B cell (primary cell): Measurements from ENCODE around the gene SMAD7. TPM values are rescaled to one million over a fixed set of nuclear protein-coding genes. Genes with fewer than 3 reads are reported as not detected.

Source experiments
- ATAC-seq: fragments of 200-7000 bp; cut with Tn5 transposase; one replicate; pipeline ENCODE4 v1.10.0; 2021; ENCODE audit warnings: low read depth, mild to moderate bottlenecking, moderate number of reproducible peaks, moderate library complexity
- CTCF ChIA-PET: fragments of 350-600 bp; sonication (Branson Sonifier 250); formaldehyde crosslinking; loops from one replicate; lab custom pipeline; 2021; ENCODE audit warnings: antibody characterized with exemption, inconsistent platforms; lab: Charles Lee
- POLR2A ChIA-PET: fragments of 350-600 bp; sonication (Branson Sonifier 250); formaldehyde crosslinking; loops from one replicate; lab custom pipeline; 2021; ENCODE audit warnings: antibody characterized with exemption; lab: Charles Lee
- DNase-seq: peaks from one replicate; pipeline ENCODE4 v3.0.0; 2013
- H2AFZ ChIP-seq: 2 replicates; pipeline ENCODE4 v1.6.1; 2012; ENCODE audit warnings: mild to moderate bottlenecking, low read depth, low read length; ENCODE audit not compliant: insufficient read depth, poor library complexity, severe bottlenecking
- H3K27ac ChIP-seq, 2 donors: 1 replicate in 1 of 2; 2 replicates in 1 of 2; pipeline ENCODE4 v1.5.1; 2012 to 2013; ENCODE audit warnings: low read length in 2 of 2, mild to moderate bottlenecking in 2 of 2, moderate library complexity in 1 of 2
- H3K27me3 ChIP-seq, 4 experiments: fragments of 200-600 bp in 1 of 4; sonication (generic) in 1 of 4; replicated peaks in 1 of 4; 1 replicate in 2 of 4; 2 replicates in 2 of 4; pipeline versions ENCODE4 v1.6.1 to v1.7.0; 2013 to 2016; ENCODE audit warnings: low read length in 3 of 4, mild to moderate bottlenecking in 2 of 4, mixed read lengths in 1 of 4, moderate library complexity in 1 of 4; ENCODE audit not compliant: insufficient read depth in 4 of 4, control insufficient read depth in 3 of 4; ENCODE audit errors: control extremely low read depth in 1 of 4
- H3K36me3 ChIP-seq, 2 experiments: replicated peaks in 1 of 2; 1 replicate in 1 of 2; 2 replicates in 1 of 2; pipeline versions ENCODE4 v1.6.1 to v1.7.1; 2013; ENCODE audit warnings: low read length in 1 of 2; ENCODE audit not compliant: insufficient read depth in 2 of 2, control insufficient read depth in 1 of 2; ENCODE audit errors: control extremely low read depth in 1 of 2, extremely low read depth in 1 of 2
- H3K4me1 ChIP-seq, 2 donors: fragments of 200-600 bp in 1 of 2; sonication (generic) in 1 of 2; 1 replicate in 1 of 2; 2 replicates in 1 of 2; pipeline versions ENCODE4 v1.5.1 to v1.6.1; 2013 to 2017; ENCODE audit warnings: low read length in 2 of 2; ENCODE audit not compliant: control insufficient read depth in 2 of 2, insufficient read depth in 2 of 2
- H3K4me2 ChIP-seq: replicated peaks from 2 replicates; pipeline ENCODE3; 2012; ENCODE audit warnings: mild to moderate bottlenecking, low read depth, low read length; ENCODE audit not compliant: poor library complexity, severe bottlenecking
- H3K4me3 ChIP-seq, 5 experiments: fragments of 200-600 bp in 1 of 5; sonication (generic) in 1 of 5; 1 replicate in 3 of 5; 2 replicates in 2 of 5; pipeline versions ENCODE4 v1.5.1 to v1.7.0; 2011 to 2016; ENCODE audit warnings: low read length in 4 of 5, mild to moderate bottlenecking in 4 of 5, low read depth in 2 of 5, control low read depth in 1 of 5, moderate library complexity in 1 of 5; ENCODE audit not compliant: insufficient read depth in 1 of 5; ENCODE audit errors: control extremely low read depth in 1 of 5, extremely low read depth in 1 of 5
- H3K79me2 ChIP-seq: fragments of 200-600 bp; sonication (generic); one replicate; pipeline ENCODE4 v1.6.0; 2016; ENCODE audit warnings: low read length; ENCODE audit not compliant: control insufficient read depth, insufficient read depth
- H3K9ac ChIP-seq: fragments of 200-600 bp; sonication (generic); 2 replicates; pipeline ENCODE4 v1.6.1; 2017; ENCODE audit warnings: mild to moderate bottlenecking, low read length, moderate library complexity
- H3K9me3 ChIP-seq, 3 donors: one replicate each; pipeline versions ENCODE4 v1.6.1 to v1.7.1; 2013; ENCODE audit warnings: low read length in 2 of 3; ENCODE audit not compliant: control insufficient read depth in 2 of 3, insufficient read depth in 1 of 3; ENCODE audit errors: control extremely low read depth in 1 of 3
- H4K20me1 ChIP-seq: 2 replicates; pipeline ENCODE4 v1.6.0; 2012; ENCODE audit warnings: mild to moderate bottlenecking, low read length; ENCODE audit not compliant: insufficient read depth, control insufficient read depth, poor library complexity, severe bottlenecking
- H3K27ac Mint-ChIP-seq: one replicate; pipeline ENCODE4 v1.8.0; 2021; ENCODE audit warnings: mixed read lengths
- H3K27me3 Mint-ChIP-seq: one replicate; pipeline ENCODE4 v1.8.0; 2021; ENCODE audit warnings: mixed read lengths
- H3K4me1 Mint-ChIP-seq: one replicate; pipeline ENCODE4 v1.8.0; 2021; ENCODE audit warnings: mixed read lengths
- H3K4me3 Mint-ChIP-seq: one replicate; pipeline ENCODE4 v1.8.0; 2021; ENCODE audit warnings: mixed read lengths
- H3K9me3 Mint-ChIP-seq: one replicate; pipeline ENCODE4 v1.8.0; 2022; ENCODE audit warnings: mixed read lengths; ENCODE audit not compliant: insufficient read depth
- EZH2 ChIP-seq: IDR thresholded peaks from 2 replicates; pipeline ENCODE4 v1.6.1; 2012; ENCODE audit warnings: borderline replicate concordance, low read depth, mild to moderate bottlenecking, moderate library complexity, low read length; ENCODE audit not compliant: insufficient read depth, poor library complexity, severe bottlenecking
- WGBS: methylation state at CpG from one replicate; pipeline ENCODE4 v1.1.5; 2013; ENCODE audit warnings: missing lambda C conversion rate; ENCODE audit not compliant: insufficient coverage; 5-methylcytosine and 5-hydroxymethylcytosine counted together
- intact Hi-C: fragments of 100-400 bp; cut with micrococcal nuclease; formaldehyde crosslinking; loops from one replicate; pipeline ENCODE4 v1.10.0; 2022
- polyA plus RNA-seq: library from polyadenylated mRNA; depleted of rRNA; stranded (reverse); fragments of >200 nt; gene quantifications from 2 replicates; pipeline ENCODE4 v1.2.3, GENCODE V29; 2012
- total RNA-seq, 2 donors: library from RNA; stranded (reverse); fragments of 120-200 nt in 1 of 2; gene quantifications; 1 replicate in 1 of 2; 2 replicates in 1 of 2; pipeline versions ENCODE4 v1.2.3 to v1.2.4, GENCODE V29; 2013 to 2022
- TF ChIP-seq, protein P1 (sequence below): fragments of 200-600 bp; IDR thresholded peaks from one replicate; pipeline ENCODE4 v1.8.0; 2022; ENCODE audit warnings: antibody characterized with exemption, mild to moderate bottlenecking

SMAD7 gene
- total and polyA plus RNA-seq, 2 donors (not counting 1 experiment from before 2014, with no cell fraction given), result 10.1 to 20.9 TPM

DNA sequence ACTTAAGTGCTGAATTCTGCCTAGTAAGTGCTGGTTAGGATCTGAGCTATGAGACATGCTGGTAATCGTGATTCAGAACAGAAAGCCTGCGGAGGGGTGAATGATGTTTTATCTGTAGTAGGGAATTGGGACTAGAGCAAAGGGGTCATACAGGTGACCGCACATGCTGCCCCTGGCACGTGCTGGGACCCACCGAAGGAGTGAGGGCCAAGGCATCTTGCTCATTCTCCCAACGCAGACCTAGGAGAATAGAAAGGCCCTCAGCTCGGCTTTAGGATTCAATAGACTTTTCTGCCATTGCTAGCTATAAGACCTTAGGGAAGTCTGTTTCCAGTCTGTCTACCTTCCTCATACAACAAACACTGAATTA lies 8.8 kb upstream of the SMAD7 start:
- H3K4me1 Mint-ChIP-seq, result peaks cover 2% of the 10 kb centered on the region
- Histone ChIP-seq H3K4me2 (no peak overlapping the region), H3K36me3 (no peaks in the 10 kb centered on the region), H3K9ac (no peak overlapping the region), H3K27me3 (peaks cover 0 to 10% (median 0%) of the 10 kb centered on the region in 4 experiments), H3K79me2 (no peaks in the 10 kb centered on the region), H4K20me1 (no peaks in the 10 kb centered on the region), H2AFZ (no peak overlapping the region), H3K27ac (no peak overlapping the region), H3K4me3 (no peak overlapping the region), H3K4me1 (no peaks in the 10 kb centered on the region), H3K9me3 (no peaks in the 10 kb centered on the region)
- H3K9me3 Mint-ChIP-seq, result no peaks in the 10 kb centered on the region
- H3K27me3 Mint-ChIP-seq, result peaks cover 13% of the 10 kb centered on the region
- TF ChIP-seq, protein P1, sequence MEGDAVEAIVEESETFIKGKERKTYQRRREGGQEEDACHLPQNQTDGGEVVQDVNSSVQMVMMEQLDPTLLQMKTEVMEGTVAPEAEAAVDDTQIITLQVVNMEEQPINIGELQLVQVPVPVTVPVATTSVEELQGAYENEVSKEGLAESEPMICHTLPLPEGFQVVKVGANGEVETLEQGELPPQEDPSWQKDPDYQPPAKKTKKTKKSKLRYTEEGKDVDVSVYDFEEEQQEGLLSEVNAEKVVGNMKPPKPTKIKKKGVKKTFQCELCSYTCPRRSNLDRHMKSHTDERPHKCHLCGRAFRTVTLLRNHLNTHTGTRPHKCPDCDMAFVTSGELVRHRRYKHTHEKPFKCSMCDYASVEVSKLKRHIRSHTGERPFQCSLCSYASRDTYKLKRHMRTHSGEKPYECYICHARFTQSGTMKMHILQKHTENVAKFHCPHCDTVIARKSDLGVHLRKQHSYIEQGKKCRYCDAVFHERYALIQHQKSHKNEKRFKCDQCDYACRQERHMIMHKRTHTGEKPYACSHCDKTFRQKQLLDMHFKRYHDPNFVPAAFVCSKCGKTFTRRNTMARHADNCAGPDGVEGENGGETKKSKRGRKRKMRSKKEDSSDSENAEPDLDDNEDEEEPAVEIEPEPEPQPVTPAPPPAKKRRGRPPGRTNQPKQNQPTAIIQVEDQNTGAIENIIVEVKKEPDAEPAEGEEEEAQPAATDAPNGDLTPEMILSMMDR, result no peak
- no peak for TF ChIP-seq EZH2
- H3K27ac Mint-ChIP-seq, result no peak overlapping the region
- no peak for ATAC-seq
- ChIA-PET CTCF (interaction anchor here (1.0 kb wide), 1 partner anchor 183 kb away, joined by 3 read pairs; no protein-coding TSS in a partner anchor), POLR2A (no interaction called here)
- H3K4me3 Mint-ChIP-seq, result no peak overlapping the region
- 83% methylated on average over 7 of the region's 7 CpGs for WGBS
- intact Hi-C loops, result no loop called here
- no peak for DNase-seq

DNA sequence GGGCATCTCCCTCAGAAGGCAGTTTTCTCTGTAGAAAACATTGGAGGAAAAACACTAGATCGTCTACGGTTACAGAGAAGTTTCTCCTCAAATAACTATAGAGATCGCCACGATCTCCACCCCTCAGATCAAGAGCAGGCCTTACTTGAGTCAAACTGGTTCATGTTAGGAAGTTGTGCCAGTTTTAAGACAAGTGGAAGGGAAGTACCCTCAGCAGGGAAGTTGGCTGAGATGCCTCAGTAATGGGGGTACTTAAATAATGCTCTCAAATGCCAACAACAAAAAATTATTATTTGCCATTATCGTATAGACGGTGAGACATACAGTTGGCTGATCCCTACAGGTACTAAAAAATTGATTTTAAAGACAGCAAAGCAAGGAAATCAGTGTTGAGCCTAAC lies 8.2 kb upstream of the SMAD7 start:
- peaks cover 0 to 10% (median 0%) of the 10 kb centered on the region in 4 experiments for H3K27me3 ChIP-seq
- H3K36me3 ChIP-seq, result no peaks in the 10 kb centered on the region
- no peaks in the 10 kb centered on the region for H4K20me1 ChIP-seq
- Mint-ChIP-seq H3K27me3 (peaks cover 13% of the 10 kb centered on the region), H3K4me1 (peaks cover 2% of the 10 kb centered on the region), H3K4me3 (no peak overlapping the region), H3K27ac (no peak overlapping the region), H3K9me3 (no peaks in the 10 kb centered on the region)
- no peaks in the 10 kb centered on the region for H3K4me1 ChIP-seq
- H3K9ac ChIP-seq, result no peak overlapping the region
- CTCF ChIA-PET, result interaction anchor here (1.0 kb wide), 1 partner anchor 182 kb away, joined by 3 read pairs; no protein-coding TSS in a partner anchor
- H3K27ac ChIP-seq, result no peak overlapping the region
- 100% methylated on average over 2 of the region's 6 CpGs for WGBS
- DNase-seq, result no peak
- H3K79me2 ChIP-seq, result no peaks in the 10 kb centered on the region
- H3K9me3 ChIP-seq, result no peaks in the 10 kb centered on the region
- POLR2A ChIA-PET, result no interaction called here
- ATAC-seq, result no peak
- intact Hi-C loops, result no loop called here
- TF ChIP-seq, protein P1, result no peak
- no peak for TF ChIP-seq EZH2
- no peak overlapping the region for H3K4me2 ChIP-seq
- H3K4me3 ChIP-seq, result no peak overlapping the region
- H2AFZ ChIP-seq, result no peak overlapping the region
